Measurements from ENCODE around the gene MAX.
"Not testable (repeated sequence)": the region's sequence is repeated elsewhere in the genome, so short reads cannot be mapped to it uniquely, and the experiment has no call there.

MAX gene

GRCh38 chr14:65033181-65033580, 69.1 kb downstream of the MAX start:
- Histone ChIP-seq H2AFZ (ENCODE audit: low read length) (no peak overlapping the region), H3K4me1 (ENCODE audit: low read length) (no peaks in the 10 kb centered on the region), H3K27me3 (replicated peaks; ENCODE audit: insufficient read depth, low read length) (no peaks in the 10 kb centered on the region), H3K4me3 (ENCODE audit: low read length) (no peak overlapping the region), H3F3A (ENCODE audit: insufficient read depth, low read length) (no peaks in the 10 kb centered on the region), H3K79me2 (ENCODE audit: low read length) (no peaks in the 10 kb centered on the region), H3K9ac (ENCODE audit: low read length) (no peak overlapping the region), H3K4me2 (ENCODE audit: low read depth, low read length) (no peak overlapping the region), H3K27ac (ENCODE audit: low read length) (no peak overlapping the region), H4K20me1 (ENCODE audit: insufficient read depth, low read length) (no peaks in the 10 kb centered on the region), H3K9me2 (replicated peaks; ENCODE audit: insufficient read depth, low read length) (no peaks in the 10 kb centered on the region), H3K9me3 (replicated peaks; ENCODE audit: insufficient read depth, low read length) (no peaks in the 10 kb centered on the region), H3K36me3 (replicated peaks; ENCODE audit: insufficient read depth, low read length) (no peaks in the 10 kb centered on the region)
- DNase-seq = no peak
- TF ChIP-seq CTCF (IDR thresholded peaks at IDR 0.05; ENCODE audit: low read length) (no peak), EZH2phosphoT487 (IDR thresholded peaks at IDR 0.05; ENCODE audit: low read length) (no peak), EZH2 (optimal IDR thresholded peaks at IDR 0.05; ENCODE audit: low read depth, low read length) (no peak)

GRCh38 chr14:65032319-65032718, 70.0 kb downstream of the MAX start:
- no peaks in the 10 kb centered on the region for H3K9me2 ChIP-seq (replicated peaks; ENCODE audit: insufficient read depth, low read length)
- no peaks in the 10 kb centered on the region for H3K4me1 ChIP-seq (ENCODE audit: low read length)
- H2AFZ ChIP-seq (ENCODE audit: low read length) = no peak overlapping the region
- no peaks in the 10 kb centered on the region for H4K20me1 ChIP-seq (ENCODE audit: insufficient read depth, low read length)
- no peaks in the 10 kb centered on the region for H3K27me3 ChIP-seq (replicated peaks; ENCODE audit: insufficient read depth, low read length)
- H3K4me3 ChIP-seq (ENCODE audit: low read length) = no peak overlapping the region
- H3K9me3 ChIP-seq (replicated peaks; ENCODE audit: insufficient read depth, low read length) = no peaks in the 10 kb centered on the region
- DNase-seq = no peak
- H3K9ac ChIP-seq (ENCODE audit: low read length) = no peak overlapping the region
- H3K36me3 ChIP-seq (replicated peaks; ENCODE audit: insufficient read depth, low read length) = no peaks in the 10 kb centered on the region
- H3F3A ChIP-seq (ENCODE audit: insufficient read depth, low read length) = no peaks in the 10 kb centered on the region
- no peak overlapping the region for H3K27ac ChIP-seq (ENCODE audit: low read length)
- no peak for TF ChIP-seq CTCF (IDR thresholded peaks at IDR 0.05; ENCODE audit: low read length)
- TF ChIP-seq EZH2 (optimal IDR thresholded peaks at IDR 0.05; ENCODE audit: low read depth, low read length) = no peak
- no peak for TF ChIP-seq EZH2phosphoT487 (IDR thresholded peaks at IDR 0.05; ENCODE audit: low read length)
- no peaks in the 10 kb centered on the region for H3K79me2 ChIP-seq (ENCODE audit: low read length)
- H3K4me2 ChIP-seq (ENCODE audit: low read depth, low read length) = no peak overlapping the region

- H3K4me2 ChIP-seq (ENCODE audit: low read depth, low read length); H3K36me3 ChIP-seq (replicated peaks; ENCODE audit: insufficient read depth, low read length); H3K9me2 ChIP-seq (replicated peaks; ENCODE audit: insufficient read depth, low read length); H3K9me3 ChIP-seq (replicated peaks; ENCODE audit: insufficient read depth, low read length); H3F3A ChIP-seq (ENCODE audit: insufficient read depth, low read length); H3K79me2 ChIP-seq (ENCODE audit: low read length); H3K27ac ChIP-seq (ENCODE audit: low read length); H3K4me1 ChIP-seq (ENCODE audit: low read length); H3K9ac ChIP-seq (ENCODE audit: low read length); H4K20me1 ChIP-seq (ENCODE audit: insufficient read depth, low read length); H2AFZ ChIP-seq (ENCODE audit: low read length); H3K27me3 ChIP-seq (replicated peaks; ENCODE audit: insufficient read depth, low read length); H3K4me3 ChIP-seq (ENCODE audit: low read length); DNase-seq: not testable (repeated sequence)
Measured at GRCh38 chr14:65031321-65031720, 71.0 kb downstream of the MAX start.

DNA sequence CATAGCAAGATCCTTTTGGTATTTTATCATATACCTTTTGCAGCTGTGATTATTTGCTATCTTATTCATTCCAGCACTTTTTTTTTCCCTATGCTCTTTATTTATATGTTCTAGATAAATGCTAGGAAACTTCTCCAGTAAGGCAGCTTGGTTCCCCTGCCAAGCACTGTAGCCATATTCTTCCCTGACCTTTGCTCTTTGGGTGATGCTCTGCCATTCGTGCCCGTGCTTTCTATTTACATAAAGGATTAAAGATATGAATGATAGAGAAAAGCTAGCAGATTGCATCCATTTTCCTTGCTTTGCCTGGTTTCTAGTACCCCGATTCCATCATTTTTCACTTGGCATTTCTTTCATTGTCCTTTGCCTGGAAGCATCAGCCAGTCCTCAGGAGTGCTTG, 73.4 kb downstream of the MAX start:
- no peak for DNase-seq
- Histone ChIP-seq H3K27me3 (replicated peaks; ENCODE audit: insufficient read depth, low read length) (no peaks in the 10 kb centered on the region), H3K36me3 (replicated peaks; ENCODE audit: insufficient read depth, low read length) (no peaks in the 10 kb centered on the region), H3K79me2 (ENCODE audit: low read length) (no peaks in the 10 kb centered on the region), H3K9me3 (replicated peaks; ENCODE audit: insufficient read depth, low read length) (no peaks in the 10 kb centered on the region), H3K4me3 (ENCODE audit: low read length) (no peak overlapping the region), H3K27ac (ENCODE audit: low read length) (no peak overlapping the region), H3F3A (ENCODE audit: insufficient read depth, low read length) (no peaks in the 10 kb centered on the region), H2AFZ (ENCODE audit: low read length) (no peak overlapping the region), H3K4me1 (ENCODE audit: low read length) (no peaks in the 10 kb centered on the region), H3K4me2 (ENCODE audit: low read depth, low read length) (no peak overlapping the region), H3K9ac (ENCODE audit: low read length) (no peak overlapping the region), H4K20me1 (ENCODE audit: insufficient read depth, low read length) (no peaks in the 10 kb centered on the region), H3K9me2 (replicated peaks; ENCODE audit: insufficient read depth, low read length) (no peaks in the 10 kb centered on the region)
- no peak for TF ChIP-seq CTCF (IDR thresholded peaks at IDR 0.05; ENCODE audit: low read length)
- no peak for TF ChIP-seq EZH2phosphoT487 (IDR thresholded peaks at IDR 0.05; ENCODE audit: low read length)
- no peak for TF ChIP-seq EZH2 (optimal IDR thresholded peaks at IDR 0.05; ENCODE audit: low read depth, low read length)

Data from MM.1S (cell line).